HepG2 (cell line): ENCODE measurements around the gene SNRNP27. TPM values are rescaled to one million over a fixed set of nuclear protein-coding genes. Genes with fewer than 3 reads are reported as not detected.

Experiments used
- ATAC-seq: fragments of 200-7000 bp; cut with Tn5 transposase; 3 replicates; pipeline ENCODE4 v1.9.1; 2020; ENCODE audit warnings: mild to moderate bottlenecking, moderate library complexity
- BruUV-seq: library from RNA; stranded (reverse); fragments of 400-500 nt; replicated peaks from 2 replicates; lab custom pipeline; 2021; lab: Mats Ljungman, UMichigan
- CTCF ChIA-PET: fragments of 300-600 bp; formaldehyde crosslinking; extraction: SDS; loops from one replicate; lab custom pipeline; 2021; ENCODE audit warnings: low total read pairs, inconsistent platforms, low intra/inter-chr PET ratio; lab: Yijun Ruan, JAX
- POLR2A ChIA-PET: fragments of 350-600 bp; sonication (Branson Sonifier 250); formaldehyde crosslinking; loops from one replicate; lab custom pipeline; 2020; ENCODE audit warnings: antibody characterized with exemption, inconsistent platforms; lab: Yijun Ruan, JAX
- DNase-seq: peaks from one replicate; pipeline ENCODE4 v3.0.0-alpha.2; 2015; ENCODE audit warnings: low spot score
- FAIRE-seq: peaks from 3 replicates; lab custom pipeline; 2011; peaks lifted over from hg19 to GRCh38; lab: Jason Lieb, UNC
- H2AFZ ChIP-seq: one replicate; pipeline ENCODE4 v1.6.1; 2011; ENCODE audit warnings: low read length, inconsistent platforms
- H3K27ac ChIP-seq: fragments of 300-600 bp; 3 replicates; pipeline ENCODE4 v1.8.0; 2011; ENCODE audit warnings: mixed run types, mild to moderate bottlenecking, mixed read lengths, low read length, inconsistent platforms; ENCODE audit not compliant: insufficient read depth; ENCODE audit errors: extremely low read length
- H3K27me3 ChIP-seq, 2 experiments: fragments of 200-600 bp in 1 of 2; 2 replicates in 1 of 2; 3 replicates in 1 of 2; pipeline versions ENCODE4 v1.6.0 to v1.8.0; 2011; ENCODE audit warnings: low read length in 2 of 2, mild to moderate bottlenecking in 2 of 2, moderate library complexity in 2 of 2, inconsistent platforms in 1 of 2; ENCODE audit not compliant: insufficient read depth in 2 of 2, control insufficient read depth in 1 of 2
- H3K36me3 ChIP-seq, 2 experiments: fragments of 200-600 bp in 1 of 2; replicated peaks in 1 of 2; 2 replicates in 1 of 2; 3 replicates in 1 of 2; pipeline versions ENCODE4 v1.5.1 to v1.8.0; 2011; ENCODE audit warnings: low read length in 2 of 2, inconsistent platforms in 1 of 2; ENCODE audit not compliant: insufficient read depth in 2 of 2, control insufficient read depth in 1 of 2
- H3K4me1 ChIP-seq: 2 replicates; pipeline ENCODE4 v1.5.1; 2012; ENCODE audit warnings: low read length, inconsistent platforms; ENCODE audit not compliant: insufficient read depth
- H3K4me2 ChIP-seq: 2 replicates; pipeline ENCODE4 v1.6.0; 2011; ENCODE audit warnings: low read depth, low read length, inconsistent platforms
- H3K4me3 ChIP-seq, 3 experiments: fragments of 200-600 bp in 1 of 3; sonication (generic), shearing (Covaris generic) in 1 of 3; replicated peaks in 1 of 3; 2 replicates each; pipeline ENCODE4 v1.5.1; 2011 to 2016; ENCODE audit warnings: low read length in 3 of 3, inconsistent platforms in 2 of 3, low read depth in 2 of 3, mild to moderate bottlenecking in 2 of 3, control low read depth in 1 of 3, mixed read lengths in 1 of 3; ENCODE audit not compliant: insufficient read depth in 1 of 3
- H3K79me2 ChIP-seq: one replicate; pipeline ENCODE4 v1.6.1; 2011; ENCODE audit warnings: low read length, inconsistent platforms; ENCODE audit not compliant: insufficient read depth
- H3K9ac ChIP-seq: 2 replicates; pipeline ENCODE4 v1.6.0; 2011; ENCODE audit warnings: mild to moderate bottlenecking, low read depth, low read length, inconsistent platforms; ENCODE audit not compliant: insufficient read depth
- H3K9me3 ChIP-seq: 2 replicates; pipeline ENCODE4 v1.5.1; 2012; ENCODE audit warnings: mild to moderate bottlenecking, low read length
- H4K20me1 ChIP-seq: 2 replicates; pipeline ENCODE4 v1.6.0; 2011; ENCODE audit warnings: inconsistent platforms, mild to moderate bottlenecking, low read length, moderate library complexity; ENCODE audit not compliant: insufficient read depth
- CREB3 ChIP-seq: sonication (generic); formaldehyde crosslinking; IDR thresholded peaks from 2 replicates; pipeline ENCODE4 v1.5.0; 2020; ENCODE audit warnings: missing genetic modification reagents
- HMGXB3 ChIP-seq: sonication (generic); formaldehyde crosslinking; IDR thresholded peaks from 2 replicates; pipeline ENCODE4 v1.4.0; 2020; ENCODE audit warnings: missing genetic modification reagents, borderline replicate concordance
- RAD51 ChIP-seq: fragments of 450-650 bp; IDR thresholded peaks from 2 replicates; pipeline ENCODE4 v1.6.1; 2016; ENCODE audit warnings: borderline replicate concordance
- RBM39 ChIP-seq: fragments of 200-400 bp; formaldehyde crosslinking; IDR thresholded peaks from one replicate; pipeline ENCODE4 v1.6.1; 2018; ENCODE audit warnings: antibody characterized with exemption, mild to moderate bottlenecking, low read depth, low read length; ENCODE audit not compliant: poor library complexity, severe bottlenecking
- SRF ChIP-seq: IDR thresholded peaks from 2 replicates; pipeline ENCODE4 v1.6.1; 2011; ENCODE audit warnings: mild to moderate bottlenecking, low read depth, low read length, moderate library complexity
- TGIF2 ChIP-seq: IDR thresholded peaks from 2 replicates; pipeline ENCODE4 v1.6.1; 2016; ENCODE audit warnings: control low read depth, missing compliant biosample characterization
- ZFP82 ChIP-seq: sonication (generic); formaldehyde crosslinking; IDR thresholded peaks from 2 replicates; pipeline ENCODE4 v1.5.1; 2020; ENCODE audit warnings: mild to moderate bottlenecking, missing genetic modification reagents, borderline replicate concordance
- ZNF616 ChIP-seq: sonication (generic); formaldehyde crosslinking; IDR thresholded peaks from 2 replicates; pipeline ENCODE4 v1.5.0; 2020; ENCODE audit warnings: low read depth, mild to moderate bottlenecking, missing genetic modification reagents
- WGBS: methylation state at CpG from one replicate; pipeline ENCODE4 v1.1.6; 2017; ENCODE audit warnings: low lambda C conversion rate; 5-methylcytosine and 5-hydroxymethylcytosine counted together
- in situ Hi-C: cut with HindIII; loops from 2 replicates; pipeline ENCODE4 v1.10.0; 2017; ENCODE audit warnings: low pct_unique_long_range_greater_than_20kb; ENCODE audit not compliant: extremely low pct_ligation_motif_present
- intact Hi-C: fragments of 100-400 bp; cut with micrococcal nuclease; formaldehyde crosslinking; loops from one replicate; pipeline ENCODE4 v1.10.0; 2022; ENCODE audit not compliant: unreplicated experiment
- polyA plus RNA-seq, 8 experiments: library from polyadenylated mRNA; depleted of rRNA in 3 of 8; stranded (reverse) in 7 of 8; unstranded in 1 of 8; fragments of >200 nt; fragmentation: Illumina TruSeq in 4 of 8; extraction: Trizol in 4 of 8; gene quantifications; 2 replicates each; pipeline versions ENCODE4 v1.2.1 to v1.2.3, GENCODE V29; 2011 to 2016; ENCODE audit warnings: low read depth in 4 of 8, missing spikeins in 1 of 8, mixed read lengths in 1 of 8; ENCODE audit not compliant: insufficient read depth in 1 of 8
- total RNA-seq, 5 experiments: library from RNA; depleted of rRNA; stranded (reverse); fragments of >200 nt; fragmentation: Illumina TruSeq; extraction: Trizol; gene quantifications; 2 replicates each; pipeline ENCODE4 v1.2.3, GENCODE V29; 2016; ENCODE audit warnings: low read depth in 1 of 5
- TF ChIP-seq, protein P1 (sequence below), 2 experiments: fragments of 450-650 bp in 1 of 2; sonication (generic) in 1 of 2; formaldehyde crosslinking; IDR thresholded peaks; 2 replicates each; pipeline versions ENCODE4 v1.5.0 to v1.8.0; 2020 to 2022; ENCODE audit warnings: mild to moderate bottlenecking in 1 of 2, missing genetic modification reagents in 1 of 2
- TF ChIP-seq, protein P2 (sequence below): sonication (generic); formaldehyde crosslinking; IDR thresholded peaks from 2 replicates; pipeline ENCODE4 v1.4.0; 2020; ENCODE audit warnings: missing genetic modification reagents, borderline replicate concordance
- TF ChIP-seq, protein P3 (sequence below): sonication (generic); formaldehyde crosslinking; conservative IDR thresholded peaks from 2 replicates; pipeline ENCODE4 v1.8.0; 2022; ENCODE audit warnings: mild to moderate bottlenecking, moderate library complexity, missing genetic modification reagents

SNRNP27 gene
- total and polyA plus RNA-seq, 2 of the 13 experiments (the other 11 are each of a cell fraction or from before 2014, with no cell fraction given), result 49.8 to 54.6 TPM

- TF ChIP-seq TGIF2 (CRISPR knock-in tag) (no peak), RAD51 (no peak), ZNF616 (no peak)
- TF ChIP-seq, protein P1, sequence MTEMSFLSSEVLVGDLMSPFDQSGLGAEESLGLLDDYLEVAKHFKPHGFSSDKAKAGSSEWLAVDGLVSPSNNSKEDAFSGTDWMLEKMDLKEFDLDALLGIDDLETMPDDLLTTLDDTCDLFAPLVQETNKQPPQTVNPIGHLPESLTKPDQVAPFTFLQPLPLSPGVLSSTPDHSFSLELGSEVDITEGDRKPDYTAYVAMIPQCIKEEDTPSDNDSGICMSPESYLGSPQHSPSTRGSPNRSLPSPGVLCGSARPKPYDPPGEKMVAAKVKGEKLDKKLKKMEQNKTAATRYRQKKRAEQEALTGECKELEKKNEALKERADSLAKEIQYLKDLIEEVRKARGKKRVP (CRISPR knock-in tag; IDR thresholded peaks at IDR 0.05), result peak in 1 of 2 experiments; percentile 41; a peak in 1 of 4 replicates
- TF ChIP-seq, protein P2, sequence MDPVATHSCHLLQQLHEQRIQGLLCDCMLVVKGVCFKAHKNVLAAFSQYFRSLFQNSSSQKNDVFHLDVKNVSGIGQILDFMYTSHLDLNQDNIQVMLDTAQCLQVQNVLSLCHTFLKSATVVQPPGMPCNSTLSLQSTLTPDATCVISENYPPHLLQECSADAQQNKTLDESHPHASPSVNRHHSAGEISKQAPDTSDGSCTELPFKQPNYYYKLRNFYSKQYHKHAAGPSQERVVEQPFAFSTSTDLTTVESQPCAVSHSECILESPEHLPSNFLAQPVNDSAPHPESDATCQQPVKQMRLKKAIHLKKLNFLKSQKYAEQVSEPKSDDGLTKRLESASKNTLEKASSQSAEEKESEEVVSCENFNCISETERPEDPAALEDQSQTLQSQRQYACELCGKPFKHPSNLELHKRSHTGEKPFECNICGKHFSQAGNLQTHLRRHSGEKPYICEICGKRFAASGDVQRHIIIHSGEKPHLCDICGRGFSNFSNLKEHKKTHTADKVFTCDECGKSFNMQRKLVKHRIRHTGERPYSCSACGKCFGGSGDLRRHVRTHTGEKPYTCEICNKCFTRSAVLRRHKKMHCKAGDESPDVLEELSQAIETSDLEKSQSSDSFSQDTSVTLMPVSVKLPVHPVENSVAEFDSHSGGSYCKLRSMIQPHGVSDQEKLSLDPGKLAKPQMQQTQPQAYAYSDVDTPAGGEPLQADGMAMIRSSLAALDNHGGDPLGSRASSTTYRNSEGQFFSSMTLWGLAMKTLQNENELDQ (CRISPR knock-in tag), result no peak
- TF ChIP-seq, protein P3, sequence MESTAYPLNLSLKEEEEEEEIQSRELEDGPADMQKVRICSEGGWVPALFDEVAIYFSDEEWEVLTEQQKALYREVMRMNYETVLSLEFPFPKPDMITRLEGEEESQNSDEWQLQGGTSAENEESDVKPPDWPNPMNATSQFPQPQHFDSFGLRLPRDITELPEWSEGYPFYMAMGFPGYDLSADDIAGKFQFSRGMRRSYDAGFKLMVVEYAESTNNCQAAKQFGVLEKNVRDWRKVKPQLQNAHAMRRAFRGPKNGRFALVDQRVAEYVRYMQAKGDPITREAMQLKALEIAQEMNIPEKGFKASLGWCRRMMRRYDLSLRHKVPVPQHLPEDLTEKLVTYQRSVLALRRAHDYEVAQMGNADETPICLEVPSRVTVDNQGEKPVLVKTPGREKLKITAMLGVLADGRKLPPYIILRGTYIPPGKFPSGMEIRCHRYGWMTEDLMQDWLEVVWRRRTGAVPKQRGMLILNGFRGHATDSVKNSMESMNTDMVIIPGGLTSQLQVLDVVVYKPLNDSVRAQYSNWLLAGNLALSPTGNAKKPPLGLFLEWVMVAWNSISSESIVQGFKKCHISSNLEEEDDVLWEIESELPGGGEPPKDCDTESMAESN, result 0 out of 2 replicates have a peak, but pooled peaks have one; percentile 16
Observed at GRCh38 chr2:69948963-69949645, 55.3 kb downstream of the SNRNP27 start (continued).

- DNase-seq (no peak), FAIRE-seq (no peak), ATAC-seq (no peak)
- no peak overlapping the region for H3K4me2 ChIP-seq
- peaks cover 67% of the 10 kb centered on the region for H3K4me1 ChIP-seq
- no peaks in the 10 kb centered on the region for H3K79me2 ChIP-seq
- intact Hi-C loops, result no loop called here
- H4K20me1 ChIP-seq, result no peaks in the 10 kb centered on the region
- no peak overlapping the region for H3K27ac ChIP-seq
- POLR2A ChIA-PET, result no interaction called here
- H3K4me3 ChIP-seq, result no peak overlapping the region
- CTCF ChIA-PET, result no interaction called here
- 59% methylated on average over 5 of the region's 5 CpGs for WGBS
- no peaks in the 10 kb centered on the region for H3K36me3 ChIP-seq
- H3K9ac ChIP-seq, result no peak overlapping the region
- no TSS peak for BruUV-seq
- no peaks in the 10 kb centered on the region; a peak in 1 of 5 replicates for H3K27me3 ChIP-seq
- in situ Hi-C loops, result no loop called here
- H2AFZ ChIP-seq, result no peak overlapping the region
- H3K9me3 ChIP-seq, result no peaks in the 10 kb centered on the region
- TF ChIP-seq CREB3 (CRISPR knock-in tag) (no peak), HMGXB3 (CRISPR knock-in tag) (no peak), ZFP82 (CRISPR knock-in tag) (no peak), RBM39 (no peak), SRF (no peak)
Observed at GRCh38 chr2:69950241-69950640, 56.5 kb downstream of the SNRNP27 start.
